DMS79 (cell line): Measurements from ENCODE around the gene ADAMTS2.

Experiments used
- DNase-seq: peaks from one replicate; lab custom pipeline; 2025; lab: John Stamatoyannopoulos, UW

Gene ADAMTS2

GRCh38 chr5:179139111-179139935, 205.9 kb downstream of the ADAMTS2 start:
- DNase-seq = no peak

GRCh38 chr5:179138568-179138925, 206.7 kb downstream of the ADAMTS2 start:
- DNase-seq = no peak

- DNase-seq = no peak
Observed at GRCh38 chr5:179137643-179138567, 207.4 kb downstream of the ADAMTS2 start.

GRCh38 chr5:179137016-179137642, 208.1 kb downstream of the ADAMTS2 start:
- no peak for DNase-seq

- DNase-seq = no peak
Observed at GRCh38 chr5:179135441-179136215, 209.6 kb downstream of the ADAMTS2 start.

- DNase-seq = no peak
Observed at GRCh38 chr5:179135006-179135405, 210.3 kb downstream of the ADAMTS2 start.

- DNase-seq = no peak
Observed at GRCh38 chr5:179134511-179134910, 210.8 kb downstream of the ADAMTS2 start.

- DNase-seq = no peak
Observed at GRCh38 chr5:179132586-179133355, 212.5 kb downstream of the ADAMTS2 start.

- no peak for DNase-seq
Observed at GRCh38 chr5:179131886-179132585, 213.2 kb downstream of the ADAMTS2 start.

- no peak for DNase-seq
Observed at GRCh38 chr5:179131321-179131835, 213.9 kb downstream of the ADAMTS2 start.

- no peak for DNase-seq
Observed at GRCh38 chr5:179130101-179130681, 215.1 kb downstream of the ADAMTS2 start.

GRCh38 chr5:179129607-179130071, 215.6 kb downstream of the ADAMTS2 start:
- no peak for DNase-seq

- DNase-seq = no peak
Observed at GRCh38 chr5:179128976-179129375, 216.3 kb downstream of the ADAMTS2 start.

- no peak for DNase-seq
Observed at GRCh38 chr5:179128041-179128365, 217.3 kb downstream of the ADAMTS2 start.

- DNase-seq = no peak
Observed at GRCh38 chr5:179127136-179128040, 217.9 kb downstream of the ADAMTS2 start.

- DNase-seq = no peak
Observed at GRCh38 chr5:179126506-179126991, 218.7 kb downstream of the ADAMTS2 start.

- DNase-seq = no peak
Observed at GRCh38 chr5:179125789-179126505, 219.3 kb downstream of the ADAMTS2 start.
